PC-3 (cell line): ENCODE results near the gene NAV2. TPM values are rescaled to one million over a fixed set of nuclear protein-coding genes. Genes with fewer than 3 reads are reported as not detected.

Source experiments
- ATAC-seq: fragments of 200-7000 bp; cut with Tn5 transposase; 2 replicates; pipeline ENCODE4 v1.9.1; 2020; ENCODE audit warnings: mild to moderate bottlenecking, moderate library complexity
- Bru-seq: library from RNA; stranded (reverse); fragments of 400-500 nt; gene quantifications from one replicate; lab custom pipeline; 2021; lab: Mats Ljungman, UMichigan
- BruChase-seq, 2 experiments: library from RNA; stranded (reverse); fragments of 400-500 nt; gene quantifications; one replicate each; lab custom pipeline; 2021; lab: Mats Ljungman, UMichigan
- BruUV-seq: library from RNA; stranded (reverse); fragments of 400-500 nt; replicated peaks from 2 replicates; lab custom pipeline; 2021; lab: Mats Ljungman, UMichigan
- CTCF ChIA-PET: fragments of 300-600 bp; sonication (Branson Sonifier 250); formaldehyde crosslinking; loops from one replicate; lab custom pipeline; 2022; ENCODE audit warnings: antibody characterized with exemption; lab: Charles Lee
- POLR2A ChIA-PET: fragments of 300-600 bp; sonication (Branson Sonifier 250); formaldehyde crosslinking; loops from one replicate; lab custom pipeline; 2022; ENCODE audit warnings: antibody characterized with exemption; ENCODE audit not compliant: unreplicated experiment; lab: Charles Lee
- DNase-seq: peaks from one replicate; pipeline ENCODE4 v3.0.0-alpha.2; 2015
- H2AFZ ChIP-seq: fragments of 300-600 bp; sonication (generic); 2 replicates; pipeline ENCODE4 v1.6.0; 2016; ENCODE audit warnings: antibody characterized with exemption, low read length
- H3F3A ChIP-seq: fragments of 300-600 bp; sonication (generic); one replicate; pipeline ENCODE4 v1.6.0; 2017; ENCODE audit warnings: antibody characterized with exemption, low read length, control low read depth, mild to moderate bottlenecking; ENCODE audit not compliant: unreplicated experiment
- H3K27ac ChIP-seq: fragments of 300-600 bp; sonication (generic); 2 replicates; pipeline ENCODE4 v1.5.1; 2016; ENCODE audit warnings: mild to moderate bottlenecking, low read length
- H3K27me3 ChIP-seq: fragments of 300-600 bp; sonication (generic); 2 replicates; pipeline ENCODE4 v1.6.1; 2016; ENCODE audit warnings: low read length, mixed read lengths
- H3K36me3 ChIP-seq: fragments of 300-600 bp; sonication (generic); 2 replicates; pipeline ENCODE4 v1.6.1; 2016; ENCODE audit warnings: low read depth, mixed run types, low read length, mixed read lengths
- H3K4me1 ChIP-seq: fragments of 300-600 bp; sonication (generic); 2 replicates; pipeline ENCODE4 v1.5.1; 2016; ENCODE audit warnings: low read length; ENCODE audit not compliant: insufficient read depth
- H3K4me2 ChIP-seq: fragments of 300-600 bp; sonication (generic); 2 replicates; pipeline ENCODE4 v1.6.0; 2016; ENCODE audit warnings: low read length
- H3K4me3 ChIP-seq: fragments of 300-600 bp; sonication (generic); 2 replicates; pipeline ENCODE4 v1.5.1; 2016; ENCODE audit warnings: mild to moderate bottlenecking, low read length, mixed read lengths
- H3K79me2 ChIP-seq: fragments of 300-600 bp; sonication (generic); 2 replicates; pipeline ENCODE4 v1.6.1; 2017; ENCODE audit warnings: low read length, mixed read lengths
- H3K9ac ChIP-seq: fragments of 300-600 bp; sonication (generic); 2 replicates; pipeline ENCODE4 v1.6.0; 2016; ENCODE audit warnings: mild to moderate bottlenecking, low read length
- H3K9me2 ChIP-seq: fragments of 300-600 bp; sonication (generic); replicated peaks from 2 replicates; pipeline ENCODE4 v1.6.1; 2016; ENCODE audit warnings: mixed run types, low read length, mixed read lengths
- H3K9me3 ChIP-seq: fragments of 300-600 bp; sonication (generic); 2 replicates; pipeline ENCODE4 v1.6.1; 2016; ENCODE audit warnings: low read length, mixed read lengths
- H4K20me1 ChIP-seq: fragments of 300-600 bp; sonication (generic); 2 replicates; pipeline ENCODE4 v1.6.1; 2016; ENCODE audit warnings: low read length, mixed read lengths
- EZH2 ChIP-seq: fragments of 300-600 bp; sonication (generic); IDR thresholded peaks from one replicate; pipeline ENCODE4 v1.6.1; 2017; ENCODE audit warnings: antibody characterized with exemption, mild to moderate bottlenecking, low read length; ENCODE audit not compliant: unreplicated experiment
- EZH2phosphoT487 ChIP-seq: fragments of 300-600 bp; sonication (generic); IDR thresholded peaks from 2 replicates; pipeline ENCODE4 v1.6.1; 2018; ENCODE audit warnings: mild to moderate bottlenecking, antibody characterized with exemption, low read length, borderline replicate concordance
- intact Hi-C: fragments of 100-400 bp; cut with micrococcal nuclease; formaldehyde crosslinking; loops from 2 replicates; pipeline ENCODE4 v1.9.0; 2023
- long read RNA-seq: library from polyadenylated mRNA; unstranded; transcript quantifications from one replicate; pipeline ENCODE4 v2.0.0, GENCODE V29; 2021; ENCODE audit not compliant: unreplicated experiment
- total RNA-seq: library from RNA; depleted of rRNA; stranded (reverse); fragments of >200 nt; gene quantifications from 2 replicates; pipeline ENCODE4 v1.2.3, GENCODE V29; 2014; rRNA removed
- TF ChIP-seq, protein P1 (sequence below): fragments of 300-600 bp; sonication (generic); conservative IDR thresholded peaks from 2 replicates; pipeline ENCODE4 v1.5.1; 2017; ENCODE audit warnings: antibody characterized with exemption, low read depth, mild to moderate bottlenecking, low read length

Gene NAV2, protein sequence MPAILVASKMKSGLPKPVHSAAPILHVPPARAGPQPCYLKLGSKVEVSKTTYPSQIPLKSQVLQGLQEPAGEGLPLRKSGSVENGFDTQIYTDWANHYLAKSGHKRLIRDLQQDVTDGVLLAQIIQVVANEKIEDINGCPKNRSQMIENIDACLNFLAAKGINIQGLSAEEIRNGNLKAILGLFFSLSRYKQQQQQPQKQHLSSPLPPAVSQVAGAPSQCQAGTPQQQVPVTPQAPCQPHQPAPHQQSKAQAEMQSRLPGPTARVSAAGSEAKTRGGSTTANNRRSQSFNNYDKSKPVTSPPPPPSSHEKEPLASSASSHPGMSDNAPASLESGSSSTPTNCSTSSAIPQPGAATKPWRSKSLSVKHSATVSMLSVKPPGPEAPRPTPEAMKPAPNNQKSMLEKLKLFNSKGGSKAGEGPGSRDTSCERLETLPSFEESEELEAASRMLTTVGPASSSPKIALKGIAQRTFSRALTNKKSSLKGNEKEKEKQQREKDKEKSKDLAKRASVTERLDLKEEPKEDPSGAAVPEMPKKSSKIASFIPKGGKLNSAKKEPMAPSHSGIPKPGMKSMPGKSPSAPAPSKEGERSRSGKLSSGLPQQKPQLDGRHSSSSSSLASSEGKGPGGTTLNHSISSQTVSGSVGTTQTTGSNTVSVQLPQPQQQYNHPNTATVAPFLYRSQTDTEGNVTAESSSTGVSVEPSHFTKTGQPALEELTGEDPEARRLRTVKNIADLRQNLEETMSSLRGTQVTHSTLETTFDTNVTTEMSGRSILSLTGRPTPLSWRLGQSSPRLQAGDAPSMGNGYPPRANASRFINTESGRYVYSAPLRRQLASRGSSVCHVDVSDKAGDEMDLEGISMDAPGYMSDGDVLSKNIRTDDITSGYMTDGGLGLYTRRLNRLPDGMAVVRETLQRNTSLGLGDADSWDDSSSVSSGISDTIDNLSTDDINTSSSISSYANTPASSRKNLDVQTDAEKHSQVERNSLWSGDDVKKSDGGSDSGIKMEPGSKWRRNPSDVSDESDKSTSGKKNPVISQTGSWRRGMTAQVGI (N-terminal part only)
- total RNA-seq, result 10.4 and 14.9 TPM in 2 replicates
- percentile 80 among the genes with signal in this experiment for Bru-seq, nascent RNA
- percentile 71 among the genes with signal in this experiment for BruChase-seq, experiment 1, labeled RNA remaining after a 6-hour chase
- BruChase-seq, experiment 2, labeled RNA remaining after a 2-hour chase, result percentile 65 among the genes with signal in this experiment
- long read RNA-seq, partial matches to known transcripts, result 2 of 11 reads
- long read RNA-seq, other reads (novel, unspliced or antisense), result 9 of 11 reads

DNA sequence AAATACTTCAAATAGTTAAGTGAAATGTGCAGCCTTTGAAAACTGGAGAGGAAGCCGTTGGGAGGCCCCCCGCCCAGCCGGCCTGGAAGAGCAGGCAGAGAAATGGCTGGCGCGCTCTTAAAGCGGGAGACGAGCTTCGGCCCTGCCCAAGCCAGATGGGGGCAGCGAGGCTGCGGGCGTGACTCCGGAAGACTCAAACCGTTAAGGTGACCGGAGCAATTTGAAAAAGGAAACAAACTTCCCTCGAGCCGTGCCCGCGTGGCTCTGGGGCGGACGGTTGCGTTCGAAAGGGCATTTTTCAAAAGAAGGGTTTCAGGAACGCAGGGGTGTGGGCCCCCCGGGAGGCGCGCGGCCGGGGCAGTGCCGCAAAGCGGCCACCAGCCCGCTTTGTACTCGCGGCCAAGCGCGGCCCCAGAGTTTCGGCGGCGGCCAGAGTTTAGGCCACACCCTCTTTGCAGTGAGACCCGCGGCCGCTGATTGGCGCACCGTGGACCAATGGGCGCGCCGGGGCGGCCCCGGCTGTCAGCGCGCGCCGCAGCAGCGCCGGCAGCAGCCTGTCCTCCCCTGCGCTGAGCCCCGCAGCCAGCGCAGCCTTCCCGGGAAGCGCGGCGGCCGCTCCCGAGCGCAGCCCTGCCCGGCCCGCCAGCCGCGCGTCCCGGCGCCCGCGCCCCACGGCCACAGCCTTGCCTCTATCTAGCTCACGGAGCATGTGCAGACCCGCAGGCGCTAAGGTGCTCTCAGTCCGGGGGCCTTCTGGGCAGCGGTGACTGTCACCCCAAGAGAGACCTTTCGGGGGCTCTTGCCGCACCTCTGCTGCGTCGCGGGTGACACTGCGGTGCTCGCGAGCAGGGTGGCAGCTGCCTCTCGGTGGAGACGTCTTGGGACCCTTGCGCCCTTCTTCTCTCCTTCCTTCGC is at the start of gene NAV2:
NAV2 (plus strand) TSS at position 557 of the 915 bp plus-strand sequence. CDS start 859 bp downstream, outside the sequence.
- no peaks in the 10 kb centered on the region for H4K20me1 ChIP-seq
- H3K27me3 ChIP-seq, result no peaks in the 10 kb centered on the region
- CTCF ChIA-PET, result no interaction called here
- no peaks in the 10 kb centered on the region for H3K36me3 ChIP-seq
- intact Hi-C loops, result loop anchor here (1.0 kb wide), 2 partner anchors 11 to 32 kb away; no protein-coding TSS in a partner anchor
- BruUV-seq, result TSS peak; percentile 65
- peak within 1 kb of the TSS; percentile 84 for H3K9ac ChIP-seq
- peak within 1 kb of the TSS; percentile 81 for H3K27ac ChIP-seq
- peaks cover 38% of the 10 kb centered on the region for H3K4me1 ChIP-seq
- H3K9me2 ChIP-seq, result no peaks in the 10 kb centered on the region
- H3F3A ChIP-seq, result no peaks in the 10 kb centered on the region
- H3K4me3 ChIP-seq, result peak within 1 kb of the TSS; percentile 90
- POLR2A ChIA-PET, result interaction anchor here (0.7 kb wide), 1 partner anchor 311 kb away, joined by 5 read pairs; no protein-coding TSS in a partner anchor
- peak within 1 kb of the TSS; percentile 86 for H2AFZ ChIP-seq
- TF ChIP-seq, protein P1, sequence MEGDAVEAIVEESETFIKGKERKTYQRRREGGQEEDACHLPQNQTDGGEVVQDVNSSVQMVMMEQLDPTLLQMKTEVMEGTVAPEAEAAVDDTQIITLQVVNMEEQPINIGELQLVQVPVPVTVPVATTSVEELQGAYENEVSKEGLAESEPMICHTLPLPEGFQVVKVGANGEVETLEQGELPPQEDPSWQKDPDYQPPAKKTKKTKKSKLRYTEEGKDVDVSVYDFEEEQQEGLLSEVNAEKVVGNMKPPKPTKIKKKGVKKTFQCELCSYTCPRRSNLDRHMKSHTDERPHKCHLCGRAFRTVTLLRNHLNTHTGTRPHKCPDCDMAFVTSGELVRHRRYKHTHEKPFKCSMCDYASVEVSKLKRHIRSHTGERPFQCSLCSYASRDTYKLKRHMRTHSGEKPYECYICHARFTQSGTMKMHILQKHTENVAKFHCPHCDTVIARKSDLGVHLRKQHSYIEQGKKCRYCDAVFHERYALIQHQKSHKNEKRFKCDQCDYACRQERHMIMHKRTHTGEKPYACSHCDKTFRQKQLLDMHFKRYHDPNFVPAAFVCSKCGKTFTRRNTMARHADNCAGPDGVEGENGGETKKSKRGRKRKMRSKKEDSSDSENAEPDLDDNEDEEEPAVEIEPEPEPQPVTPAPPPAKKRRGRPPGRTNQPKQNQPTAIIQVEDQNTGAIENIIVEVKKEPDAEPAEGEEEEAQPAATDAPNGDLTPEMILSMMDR, result no peak
- TF ChIP-seq EZH2 (no peak), EZH2phosphoT487 (no peak)
- peak within 1 kb of the TSS; percentile 96 for H3K4me2 ChIP-seq
- H3K9me3 ChIP-seq, result no peaks in the 10 kb centered on the region
- DNase-seq (peak; percentile 91), ATAC-seq (peak; percentile 79)
- H3K79me2 ChIP-seq, result peaks cover 48% of the 10 kb centered on the region

DNA sequence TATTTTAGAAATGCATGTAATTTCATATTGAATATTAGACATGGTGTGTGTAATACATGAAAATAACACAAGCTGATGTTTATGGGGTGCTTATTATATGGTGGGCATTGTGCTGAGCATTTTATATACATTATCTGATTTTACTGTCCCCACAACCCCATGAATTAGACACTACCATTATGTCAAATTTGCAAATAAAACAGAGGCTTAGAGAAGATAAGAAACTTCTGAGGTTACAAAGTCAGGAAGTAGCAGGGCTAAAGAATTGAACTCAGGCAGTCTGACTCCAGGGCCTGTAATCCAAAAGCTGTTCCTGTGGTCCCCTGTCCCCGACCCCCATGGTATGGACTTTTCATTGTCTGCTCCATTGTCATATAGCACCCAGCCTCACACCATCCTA is 49.4 kb upstream of the NAV2 start:
- BruUV-seq, result no TSS peak
- no peak overlapping the region for H3K9ac ChIP-seq
- H3K9me2 ChIP-seq, result no peaks in the 10 kb centered on the region
- intact Hi-C loops, result loop anchor here (5.0 kb wide), 3 partner anchors 59 to 86 kb away; no protein-coding TSS in a partner anchor
- DNase-seq (no peak), ATAC-seq (no peak)
- POLR2A ChIA-PET, result no interaction called here
- no peaks in the 10 kb centered on the region for H4K20me1 ChIP-seq
- H2AFZ ChIP-seq, result no peak overlapping the region
- H3K36me3 ChIP-seq, result no peaks in the 10 kb centered on the region
- H3F3A ChIP-seq, result no peaks in the 10 kb centered on the region
- no peaks in the 10 kb centered on the region for H3K79me2 ChIP-seq
- no peaks in the 10 kb centered on the region for H3K27me3 ChIP-seq
- H3K4me1 ChIP-seq, result peaks cover 33% of the 10 kb centered on the region
- TF ChIP-seq, protein P1, result no peak
- TF ChIP-seq EZH2phosphoT487 (no peak), EZH2 (no peak)
- CTCF ChIA-PET, result no interaction called here
- H3K27ac ChIP-seq, result no peak overlapping the region
- no peak overlapping the region for H3K4me3 ChIP-seq
- no peak overlapping the region for H3K4me2 ChIP-seq
- no peaks in the 10 kb centered on the region for H3K9me3 ChIP-seq
